Choroid plexus epithelial cell (primary cell): ENCODE results near the gene GLI2.

Experiments
- DNase-seq: peaks from one replicate; pipeline ENCODE4 v3.0.0-alpha.2; 2010; ENCODE audit warnings: low read depth
- H3K4me3 ChIP-seq: 2 replicates; pipeline ENCODE4 v1.5.1; 2011; ENCODE audit warnings: low read depth, mild to moderate bottlenecking, control low read depth, low read length, moderate library complexity
- TF ChIP-seq, protein P1 (sequence below): conservative IDR thresholded peaks from 2 replicates; pipeline ENCODE4 v1.5.1; 2011; ENCODE audit warnings: low read depth, mild to moderate bottlenecking, control low read depth, inconsistent platforms, low read length, moderate library complexity

Gene GLI2

DNA sequence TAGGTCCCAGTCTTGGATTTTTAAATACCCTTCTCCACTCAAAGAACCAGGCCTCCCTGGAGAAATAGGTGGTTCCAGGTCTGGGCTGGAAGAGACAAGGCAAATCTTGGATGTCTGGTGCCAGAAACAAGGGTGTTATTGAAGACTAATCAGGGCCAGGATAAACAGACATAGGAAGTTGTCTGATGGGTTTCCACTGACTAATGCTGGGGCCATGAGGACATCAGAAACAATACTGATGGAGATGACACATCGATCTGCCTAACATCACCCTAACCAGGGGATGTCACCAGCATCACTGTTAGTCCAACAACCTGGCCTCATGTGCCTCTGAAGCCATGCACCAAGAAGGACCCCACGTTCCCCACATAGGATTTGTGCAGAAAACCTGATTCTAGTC, 42.5 kb upstream of the GLI2 start:
- no peak overlapping the region for H3K4me3 ChIP-seq
- TF ChIP-seq, protein P1, sequence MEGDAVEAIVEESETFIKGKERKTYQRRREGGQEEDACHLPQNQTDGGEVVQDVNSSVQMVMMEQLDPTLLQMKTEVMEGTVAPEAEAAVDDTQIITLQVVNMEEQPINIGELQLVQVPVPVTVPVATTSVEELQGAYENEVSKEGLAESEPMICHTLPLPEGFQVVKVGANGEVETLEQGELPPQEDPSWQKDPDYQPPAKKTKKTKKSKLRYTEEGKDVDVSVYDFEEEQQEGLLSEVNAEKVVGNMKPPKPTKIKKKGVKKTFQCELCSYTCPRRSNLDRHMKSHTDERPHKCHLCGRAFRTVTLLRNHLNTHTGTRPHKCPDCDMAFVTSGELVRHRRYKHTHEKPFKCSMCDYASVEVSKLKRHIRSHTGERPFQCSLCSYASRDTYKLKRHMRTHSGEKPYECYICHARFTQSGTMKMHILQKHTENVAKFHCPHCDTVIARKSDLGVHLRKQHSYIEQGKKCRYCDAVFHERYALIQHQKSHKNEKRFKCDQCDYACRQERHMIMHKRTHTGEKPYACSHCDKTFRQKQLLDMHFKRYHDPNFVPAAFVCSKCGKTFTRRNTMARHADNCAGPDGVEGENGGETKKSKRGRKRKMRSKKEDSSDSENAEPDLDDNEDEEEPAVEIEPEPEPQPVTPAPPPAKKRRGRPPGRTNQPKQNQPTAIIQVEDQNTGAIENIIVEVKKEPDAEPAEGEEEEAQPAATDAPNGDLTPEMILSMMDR: no peak
- DNase-seq: no peak

DNA sequence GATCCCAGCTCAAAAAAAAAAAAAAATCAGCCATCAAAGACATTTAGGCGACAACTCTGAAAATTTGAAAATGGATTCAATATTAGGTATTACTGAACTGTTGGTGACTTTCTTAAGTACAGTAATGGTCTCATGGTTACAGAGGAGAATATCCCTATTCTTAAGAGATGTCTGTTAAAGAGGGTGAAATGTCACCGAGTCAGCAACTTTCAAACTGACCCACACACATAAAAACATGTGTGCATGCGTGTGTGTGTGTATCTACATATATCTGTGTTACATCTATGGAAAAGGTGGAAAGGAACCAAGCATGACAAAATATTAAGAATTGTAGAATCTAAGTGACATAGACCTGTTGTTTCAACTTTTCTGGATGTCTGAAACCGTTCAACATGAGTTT, 41.6 kb upstream of the GLI2 start:
- TF ChIP-seq, protein P1: no peak
- H3K4me3 ChIP-seq: no peak overlapping the region
- no peak for DNase-seq

DNA sequence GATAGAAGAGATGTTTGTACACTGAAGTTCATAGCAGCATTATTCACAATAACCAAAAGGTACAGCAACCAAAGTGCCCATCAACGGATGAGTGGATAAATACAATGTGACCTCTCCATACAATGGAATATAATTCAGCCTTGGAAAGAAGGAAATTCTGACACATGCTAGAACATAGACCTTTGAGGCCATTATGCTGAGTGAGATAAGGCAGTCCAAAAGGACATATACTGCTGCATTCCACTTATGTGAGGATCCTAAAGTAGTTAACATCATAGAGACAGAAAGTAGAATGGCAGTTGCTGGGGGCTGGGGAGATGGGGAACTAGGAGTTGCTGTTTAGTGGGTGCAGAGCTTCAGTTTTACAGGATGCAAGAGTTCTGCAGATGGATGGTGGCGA, 38.2 kb upstream of the GLI2 start:
- no peak for DNase-seq
- H3K4me3 ChIP-seq: no peak overlapping the region
- TF ChIP-seq, protein P1: no peak

DNA sequence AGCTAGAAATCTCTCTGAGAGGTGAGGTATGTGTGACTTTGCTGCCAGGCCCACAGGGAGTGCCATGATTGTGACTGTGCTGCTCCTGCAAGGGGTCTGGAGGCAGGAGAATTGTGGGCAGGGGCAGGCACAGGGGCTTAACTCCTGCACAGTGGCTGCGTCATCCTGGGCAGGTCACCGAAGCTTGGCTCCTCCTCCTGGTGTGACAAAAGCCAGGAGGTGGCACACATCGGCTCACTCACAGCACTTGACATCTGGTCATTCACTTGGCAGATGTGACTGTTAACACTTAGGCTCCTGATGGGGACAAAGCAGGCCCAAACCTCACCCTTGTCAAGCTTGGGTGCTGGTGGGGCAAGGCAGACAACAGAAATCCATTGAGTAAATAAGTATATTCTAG, 36.4 kb upstream of the GLI2 start:
- TF ChIP-seq, protein P1: no peak
- H3K4me3 ChIP-seq: no peak overlapping the region
- no peak for DNase-seq

DNA sequence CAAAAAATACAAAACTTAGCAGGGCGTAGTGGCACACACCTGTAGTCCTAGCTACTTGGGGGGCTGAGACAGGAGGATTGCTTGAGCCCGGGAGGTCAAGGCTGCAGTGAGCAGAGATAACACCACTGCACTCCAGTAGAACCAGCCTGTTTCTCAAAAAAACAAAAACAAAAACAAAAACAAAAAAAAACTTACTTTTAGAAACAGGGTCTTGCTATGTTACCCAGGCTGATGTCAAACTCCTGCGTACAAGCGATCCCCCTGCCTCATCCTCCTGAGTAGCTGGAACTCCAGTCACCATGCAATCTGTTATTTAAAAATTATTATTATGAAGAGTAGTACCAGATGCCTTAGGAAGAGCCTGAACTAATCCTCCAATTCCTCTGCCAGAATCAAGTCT, 35.0 kb upstream of the GLI2 start:
- no peak overlapping the region for H3K4me3 ChIP-seq
- DNase-seq: no peak
- TF ChIP-seq, protein P1: no peak

DNA sequence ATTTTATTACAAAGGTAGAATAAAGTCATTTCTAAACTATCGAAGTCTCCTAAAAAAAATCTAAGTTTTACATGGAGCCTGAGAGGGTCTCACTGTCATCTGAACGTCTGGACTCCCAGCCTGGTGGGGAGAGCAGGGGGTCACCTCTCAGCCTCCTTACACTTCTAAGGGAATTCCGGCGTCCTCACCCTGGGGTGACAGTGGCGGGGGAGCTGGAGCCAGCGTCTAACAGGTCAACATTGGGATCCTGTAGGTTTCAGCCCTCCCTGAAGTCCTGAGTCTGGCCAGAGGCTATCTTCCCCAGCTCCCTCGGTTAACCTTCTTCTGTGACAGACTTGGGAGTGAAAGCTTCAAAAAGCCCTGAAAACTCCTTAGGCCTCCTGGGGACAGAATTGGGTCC, 34.6 kb upstream of the GLI2 start:
- TF ChIP-seq, protein P1: no peak
- no peak for DNase-seq
- no peak overlapping the region for H3K4me3 ChIP-seq

DNA sequence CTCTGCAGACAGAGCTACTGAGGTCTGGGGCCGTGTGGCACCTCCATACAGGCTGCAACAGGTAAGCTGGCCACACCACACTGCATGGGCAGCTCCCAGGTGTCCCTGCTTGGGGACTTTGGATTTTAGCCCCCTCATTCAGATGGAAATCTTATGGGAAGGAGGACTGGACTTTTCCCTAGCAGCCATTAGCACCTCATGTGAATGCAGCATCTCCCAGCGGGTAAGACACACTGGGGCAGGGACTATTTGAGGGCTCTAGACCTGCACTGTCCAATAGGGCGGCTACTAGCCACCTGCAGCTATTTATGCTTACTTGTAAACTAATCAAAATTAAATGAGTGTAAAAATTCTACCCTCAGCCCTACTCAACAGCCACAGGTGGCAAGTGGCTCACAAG, 34.2 kb upstream of the GLI2 start:
- TF ChIP-seq, protein P1: no peak
- H3K4me3 ChIP-seq: no peak overlapping the region
- no peak for DNase-seq
